Measurements from ENCODE around the gene TP53I11.

Gene TP53I11

GRCh38 chr11:44978274-44978960, 27.7 kb upstream of the TP53I11 start:
- DNase-seq, result no peak

- DNase-seq, result peak; percentile 22
These were observed 26.9 kb upstream of the TP53I11 start for GRCh38 chr11:44977493-44977984.

GRCh38 chr11:44976576-44976975, 25.9 kb upstream of the TP53I11 start:
- no peak for DNase-seq

- DNase-seq, result no peak
These were observed 23.8 kb upstream of the TP53I11 start for GRCh38 chr11:44974402-44975000.

- no peak for DNase-seq
These were observed 23.1 kb upstream of the TP53I11 start for GRCh38 chr11:44973632-44974401.

- no peak for DNase-seq
These were observed 22.2 kb upstream of the TP53I11 start for GRCh38 chr11:44972746-44973435.

DNA sequence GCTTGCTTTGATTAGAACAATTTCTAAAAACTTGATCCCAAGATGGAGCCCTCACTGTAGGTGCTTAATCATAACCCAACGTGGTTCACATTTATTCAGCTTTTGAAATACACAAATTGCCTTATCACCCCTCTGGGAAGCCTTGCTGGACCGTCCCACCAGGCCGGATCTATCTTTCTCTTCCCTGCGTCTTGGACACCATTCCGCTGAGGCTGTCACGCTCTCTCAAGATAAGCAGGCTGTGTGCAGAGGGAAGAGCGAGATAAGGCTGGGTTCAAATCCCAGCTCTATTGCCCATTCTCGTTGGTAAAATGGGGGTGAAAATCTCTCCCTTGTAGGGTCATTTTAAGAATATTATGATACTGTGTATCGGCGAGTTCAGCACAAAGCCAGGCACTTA, 20.5 kb upstream of the TP53I11 start:
- no peak for DNase-seq

DNA sequence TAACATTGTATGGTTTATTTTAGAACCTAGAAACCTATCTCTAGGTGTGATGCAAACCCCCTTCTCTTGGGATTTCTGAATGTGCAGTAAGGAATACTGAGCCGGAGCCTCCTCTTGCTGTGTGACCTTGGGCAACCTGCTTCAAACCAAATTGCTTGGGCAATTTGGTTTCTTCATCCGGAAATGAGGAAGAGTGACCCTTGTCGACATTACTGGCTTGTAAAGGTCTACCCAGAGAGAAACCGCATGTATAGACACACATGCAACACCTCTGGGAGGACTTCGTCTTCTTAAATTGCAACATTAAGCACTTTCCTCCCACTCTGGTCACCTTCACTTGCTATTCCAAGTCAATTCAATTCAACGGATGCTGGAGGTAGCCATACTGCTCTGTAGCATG, 19.6 kb upstream of the TP53I11 start:
- no peak for DNase-seq

- no peak for DNase-seq
These were observed 19.1 kb upstream of the TP53I11 start for GRCh38 chr11:44969651-44970252.

GRCh38 chr11:44968510-44968909, 17.8 kb upstream of the TP53I11 start:
- DNase-seq, result no peak

DNA sequence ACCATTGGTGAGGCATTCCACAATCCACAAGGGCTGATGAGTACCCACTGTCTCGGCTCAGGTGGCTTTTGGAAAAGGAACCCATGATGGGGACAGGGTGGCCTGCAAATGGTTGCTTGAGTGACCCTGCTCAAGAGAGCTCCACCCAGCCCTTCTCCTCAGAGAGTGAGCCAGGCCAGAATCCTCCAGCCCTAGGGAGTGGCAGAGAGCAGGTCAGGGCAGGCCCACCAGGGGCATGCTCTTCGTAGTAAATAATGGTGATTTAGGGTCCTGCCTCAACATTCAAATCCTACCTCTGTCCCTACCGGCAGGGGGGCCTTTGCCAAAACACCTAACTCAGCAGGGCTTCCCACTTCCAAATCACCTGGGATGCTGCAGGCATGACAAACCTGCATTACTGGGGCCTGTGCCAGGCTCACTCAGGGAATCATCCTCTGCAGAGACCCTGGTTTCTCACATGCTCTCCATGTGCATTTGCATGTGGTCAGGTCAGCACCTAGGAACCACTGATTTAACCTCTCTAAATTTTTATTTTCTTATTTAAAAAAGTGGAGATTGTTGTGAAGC, 17.3 kb upstream of the TP53I11 start:
- DNase-seq, result no peak

- no peak for DNase-seq
These were observed 16.0 kb upstream of the TP53I11 start for GRCh38 chr11:44966694-44967093.

GRCh38 chr11:44964526-44965209, 14.0 kb upstream of the TP53I11 start:
- no peak for DNase-seq

DNA sequence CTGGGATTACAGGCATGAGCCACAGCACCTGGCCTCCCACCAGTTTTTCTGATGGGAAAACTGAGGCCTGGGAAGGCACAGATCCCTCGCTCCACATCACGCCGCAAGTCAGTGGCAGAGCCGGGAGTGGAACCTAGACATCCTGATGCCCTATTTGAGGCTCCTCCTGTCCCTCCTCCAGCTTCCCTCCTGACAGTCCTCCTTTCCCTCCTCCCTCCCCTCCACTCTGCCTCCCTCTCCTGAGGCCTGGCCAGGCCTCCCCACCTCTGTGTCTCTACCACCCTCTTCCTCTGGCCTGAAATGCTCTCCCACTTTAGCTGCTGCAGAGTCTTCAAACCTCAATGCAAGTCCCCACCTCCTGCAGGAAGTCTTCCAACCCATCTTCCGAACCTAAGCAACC, 13.3 kb upstream of the TP53I11 start:
- no peak for DNase-seq

DNA sequence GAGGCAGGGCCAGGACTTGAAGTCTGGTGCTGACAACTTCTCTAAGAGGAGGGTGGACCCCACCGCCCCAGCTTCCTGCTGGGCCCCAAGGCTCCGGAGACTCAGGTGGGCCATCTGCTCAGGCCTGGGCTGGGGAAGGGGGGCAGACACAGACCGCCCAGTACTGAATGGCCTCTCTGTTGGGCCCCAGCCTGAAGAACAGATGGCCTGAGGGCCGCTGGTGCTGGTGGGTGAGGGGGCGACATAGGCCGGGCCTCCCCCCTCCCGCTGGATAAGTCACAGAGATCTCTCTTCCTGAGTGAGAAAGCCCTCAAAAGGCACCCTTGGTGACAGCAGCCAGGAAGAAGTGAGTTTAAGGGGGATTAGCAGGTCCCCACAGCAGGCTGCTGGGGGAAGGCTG, 12.5 kb upstream of the TP53I11 start:
- no peak for DNase-seq

DNA sequence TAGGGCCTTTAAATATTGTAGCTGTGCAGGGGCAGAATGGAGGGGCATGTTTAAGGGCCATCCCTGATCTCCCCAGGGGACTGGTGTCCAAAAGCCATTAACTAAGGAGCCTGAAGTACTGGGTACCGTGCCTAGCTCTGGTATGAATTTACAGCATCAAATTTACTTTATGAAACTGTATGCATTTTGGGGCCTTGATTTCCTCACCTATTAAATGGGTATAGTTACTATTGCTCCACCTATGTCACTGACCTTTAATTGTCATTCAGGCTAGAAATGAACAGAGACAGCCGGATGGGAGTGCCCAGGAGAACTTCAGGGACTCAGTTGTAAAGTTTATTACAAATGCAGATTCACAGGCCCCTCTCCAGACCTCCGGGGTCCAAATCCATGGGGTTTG, 11.8 kb upstream of the TP53I11 start:
- no peak for DNase-seq

DNA sequence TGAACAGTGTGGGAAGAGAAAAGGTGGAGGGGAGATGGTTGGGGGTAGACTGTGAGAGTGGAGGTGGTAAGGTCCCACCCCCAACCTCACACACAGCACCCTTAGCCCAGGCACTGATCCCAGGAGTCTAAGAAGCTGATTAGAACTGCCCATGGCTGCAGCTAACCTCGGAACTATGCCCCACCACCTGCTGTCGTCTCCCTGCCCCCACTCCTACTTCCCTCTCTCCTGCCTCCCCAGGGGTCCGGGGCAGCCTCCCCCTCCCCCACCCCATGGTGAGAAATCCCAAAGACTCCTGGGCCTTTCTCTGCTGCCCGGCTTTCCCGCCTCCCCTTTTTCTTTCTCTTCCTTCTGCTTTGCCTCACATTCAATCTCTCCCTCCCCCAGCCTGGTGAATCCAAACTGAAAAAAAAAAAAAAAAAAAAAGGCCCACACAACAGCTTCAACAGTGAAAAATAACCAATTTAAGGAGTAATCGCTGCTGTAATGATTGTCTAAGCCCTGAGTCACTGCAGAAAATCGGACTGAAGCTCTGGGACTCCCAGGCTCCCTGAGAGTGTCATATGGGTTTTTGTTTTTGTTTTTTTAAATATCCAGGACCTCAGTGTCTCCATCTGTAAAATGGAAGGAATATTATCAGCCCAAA, 9.6 kb upstream of the TP53I11 start:
- no peak for DNase-seq

GRCh38 chr11:44959064-44959463, 8.4 kb upstream of the TP53I11 start:
- DNase-seq, result no peak

GRCh38 chr11:44957776-44958564, 7.3 kb upstream of the TP53I11 start:
- DNase-seq, result no peak

DNA sequence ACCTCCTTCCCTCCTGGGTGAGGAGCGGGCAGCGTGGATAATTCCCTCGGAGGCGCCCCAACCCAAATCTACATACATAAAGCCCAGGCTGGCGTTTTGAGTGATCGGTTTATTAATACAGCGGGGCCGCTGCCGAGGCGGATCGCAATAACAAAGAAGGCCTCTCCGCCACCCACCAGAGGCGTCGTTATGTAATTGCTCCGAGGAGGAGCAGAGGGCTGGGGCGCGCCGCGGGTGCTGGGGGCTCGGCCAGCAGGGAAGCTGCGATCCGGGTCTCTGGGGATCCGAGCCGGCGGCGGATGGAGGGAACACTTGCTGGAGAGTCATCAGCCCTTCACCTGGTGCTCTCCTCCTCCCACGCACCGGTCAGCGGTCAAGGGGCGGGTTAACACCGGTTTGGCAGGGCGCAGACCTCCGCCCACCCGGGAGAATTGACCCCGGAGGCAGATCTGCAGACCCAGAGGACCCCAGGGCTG, 6.4 kb upstream of the TP53I11 start:
- DNase-seq, result no peak
